OCI-LY1 (cell line): Measurements from ENCODE around the gene POLE.

Source experiments
- CTCF ChIP-seq: fragments of 200-600 bp; sonication (generic), shearing (Covaris generic); IDR thresholded peaks from 2 replicates; pipeline ENCODE4 v1.5.1; 2017; ENCODE audit warnings: mild to moderate bottlenecking, antibody characterized with exemption, low read length, moderate library complexity, mixed read lengths
- EZH2 ChIP-seq: fragments of 200-600 bp; sonication (generic), shearing (Covaris generic); IDR thresholded peaks from 2 replicates; pipeline ENCODE4 v1.8.0; 2017; ENCODE audit warnings: borderline replicate concordance, mixed run types, mild to moderate bottlenecking, antibody characterized with exemption, low read length, moderate library complexity, mixed read lengths

DNA sequence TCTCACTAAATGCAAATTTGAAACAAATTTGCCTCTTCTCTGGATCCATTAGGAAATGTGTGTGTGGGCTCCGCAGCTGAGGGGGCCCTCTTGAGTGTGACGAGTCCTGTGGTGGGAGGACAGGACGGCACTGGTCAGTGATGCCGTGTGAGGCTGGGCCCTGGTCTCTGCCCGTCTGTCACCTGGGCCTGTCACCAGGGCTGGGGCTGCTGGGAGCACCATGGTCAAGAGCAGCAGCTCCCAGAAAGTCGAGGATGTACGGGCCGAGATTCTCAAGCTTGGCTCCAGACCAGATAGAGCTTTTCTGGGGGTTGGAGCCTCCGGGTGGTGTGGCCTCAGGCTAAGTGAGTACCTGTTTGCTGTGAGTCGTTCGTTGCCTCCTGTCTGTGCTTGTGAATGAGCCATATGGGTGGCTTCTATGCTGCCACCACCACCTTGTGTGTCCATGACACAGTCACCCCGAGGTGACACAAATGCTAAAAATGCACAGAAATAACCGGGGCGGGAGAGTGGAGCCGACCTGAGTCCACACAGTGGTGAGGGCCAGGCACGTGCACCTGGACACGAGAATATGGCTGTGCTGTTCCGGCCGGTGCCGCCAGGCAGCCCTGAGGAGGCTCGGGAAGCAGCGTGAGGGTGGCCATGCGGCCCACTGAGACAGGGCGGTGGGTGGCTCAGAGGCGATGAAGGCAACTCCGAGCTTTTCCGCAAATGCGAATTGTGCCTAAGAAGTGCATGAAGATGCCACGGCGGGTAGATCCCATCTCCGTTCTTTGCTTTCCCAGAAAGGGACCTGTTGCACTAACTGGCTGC is 32.2 kb upstream of the POLE start:
- no peak for TF ChIP-seq CTCF
- no peak for TF ChIP-seq EZH2
